T-helper 2 cell (primary cell): ENCODE measurements around the gene CTBS.
"Not testable (repeated sequence)": the region's sequence is repeated elsewhere in the genome, so short reads cannot be mapped to it uniquely, and the experiment has no call there.

ENCODE experiments used
- DNase-seq, 5 experiments: peaks; one replicate each; pipeline versions ENCODE4 v3.0.0 to v3.0.0-alpha.2; 2012 to 2022
- total RNA-seq, 2 donors: gene quantifications; one replicate each; lab custom pipeline; 2026; lab: John Stamatoyannopoulos, UW

Gene CTBS, protein sequence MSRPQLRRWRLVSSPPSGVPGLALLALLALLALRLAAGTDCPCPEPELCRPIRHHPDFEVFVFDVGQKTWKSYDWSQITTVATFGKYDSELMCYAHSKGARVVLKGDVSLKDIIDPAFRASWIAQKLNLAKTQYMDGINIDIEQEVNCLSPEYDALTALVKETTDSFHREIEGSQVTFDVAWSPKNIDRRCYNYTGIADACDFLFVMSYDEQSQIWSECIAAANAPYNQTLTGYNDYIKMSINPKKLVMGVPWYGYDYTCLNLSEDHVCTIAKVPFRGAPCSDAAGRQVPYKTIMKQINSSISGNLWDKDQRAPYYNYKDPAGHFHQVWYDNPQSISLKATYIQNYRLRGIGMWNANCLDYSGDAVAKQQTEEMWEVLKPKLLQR
- total RNA-seq, result 11.5 to 19.3 reads per million in 2 donors

DNA sequence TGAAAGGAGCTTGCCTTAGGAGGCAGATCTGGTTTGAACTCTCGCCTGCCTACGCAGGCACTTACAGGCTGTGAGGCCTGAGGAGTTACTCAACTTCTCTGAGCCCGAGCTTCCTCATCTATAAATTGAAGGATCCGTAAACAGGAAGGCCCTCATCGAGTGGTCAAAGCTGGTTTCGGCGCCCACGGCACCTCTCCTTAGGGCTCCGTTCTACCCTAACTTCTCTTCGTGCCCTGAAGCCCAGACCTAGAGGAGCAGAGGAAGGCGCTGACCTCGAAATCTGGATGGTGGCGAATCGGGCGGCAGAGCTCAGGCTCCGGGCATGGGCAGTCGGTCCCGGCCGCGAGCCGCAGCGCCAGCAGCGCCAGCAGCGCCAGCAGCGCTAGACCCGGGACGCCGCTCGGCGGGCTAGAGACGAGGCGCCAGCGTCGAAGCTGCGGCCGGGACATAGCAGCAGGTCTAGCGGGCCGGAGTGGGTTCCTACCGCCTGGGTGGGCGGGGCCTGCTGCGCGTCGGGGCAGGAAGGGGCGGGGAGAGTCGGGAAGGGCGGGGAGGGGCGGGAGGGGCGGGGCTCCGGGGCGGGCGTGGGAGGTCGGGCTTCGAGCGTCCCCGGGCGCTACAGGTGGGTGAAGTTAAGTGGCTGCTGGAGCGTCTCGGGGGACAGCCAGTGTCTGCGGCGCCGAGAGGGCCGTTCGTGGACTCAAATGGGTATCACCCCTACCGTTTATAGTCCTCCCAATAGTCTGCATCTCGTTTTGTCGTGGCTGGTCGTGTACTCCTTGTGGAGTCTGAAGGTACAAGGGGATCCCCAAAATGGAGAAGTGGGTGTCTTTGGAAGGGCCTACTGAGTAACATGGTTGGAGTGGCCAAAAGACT, at the start of gene CTBS:
Gene CTBS (minus strand): TSS at position 474 of the 876 bp plus-strand sequence. CDS start 25 bp downstream, at position 449.
- peak; percentile 70 to 90 (median 83) for DNase-seq

DNA sequence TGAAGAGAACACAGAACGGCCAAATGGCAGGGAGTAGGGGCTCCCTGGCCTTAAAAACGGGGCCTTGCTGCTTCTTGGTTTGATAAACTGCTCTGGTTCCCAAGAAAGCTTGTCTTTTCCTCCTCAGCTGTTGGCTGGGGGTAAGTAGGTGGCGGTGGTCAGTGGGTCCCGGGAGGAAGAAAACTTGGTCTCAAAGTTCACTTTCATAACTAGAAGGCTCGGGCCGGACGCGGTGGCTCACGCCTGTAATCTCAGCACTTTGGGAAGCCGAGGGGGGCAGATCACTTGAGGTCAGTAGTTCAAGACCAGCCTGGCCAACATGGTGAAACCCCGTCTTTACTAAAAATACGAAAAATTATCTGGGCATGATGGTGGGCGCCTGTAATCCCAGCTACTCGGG, 47.3 kb upstream of the CTBS start:
- DNase-seq, result no peak

DNA sequence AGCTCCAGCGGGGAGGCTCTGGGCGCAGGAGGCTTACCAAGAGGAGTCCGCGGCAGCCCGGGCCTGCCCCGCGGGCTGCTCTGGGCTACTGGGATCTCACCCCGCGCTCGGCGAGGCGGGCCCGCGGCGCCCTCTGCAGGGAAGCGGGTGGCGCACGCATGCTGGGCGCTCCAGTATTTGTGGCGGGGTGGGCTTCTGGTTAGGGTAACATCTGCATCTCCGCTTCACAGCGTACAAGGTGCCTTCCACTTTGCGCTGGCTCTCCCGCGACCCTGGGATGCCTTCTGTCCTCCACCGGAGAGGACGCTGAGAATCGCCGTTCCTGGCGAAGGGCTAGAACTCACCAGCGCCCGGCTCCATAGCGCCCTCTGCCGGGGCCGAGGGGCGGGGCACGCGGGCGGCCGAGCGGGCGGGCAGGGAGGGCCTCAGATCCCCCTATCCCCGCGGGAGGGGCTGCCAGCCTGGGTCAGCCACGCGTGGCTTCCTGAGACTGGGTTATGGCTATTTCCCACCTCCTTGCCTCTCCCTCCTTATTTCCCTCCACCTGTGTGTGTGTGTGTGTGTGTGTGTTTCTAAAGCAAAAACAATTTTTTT, 46.6 kb upstream of the CTBS start:
- peak; percentile 64 to 88 (median 71) for DNase-seq

DNA sequence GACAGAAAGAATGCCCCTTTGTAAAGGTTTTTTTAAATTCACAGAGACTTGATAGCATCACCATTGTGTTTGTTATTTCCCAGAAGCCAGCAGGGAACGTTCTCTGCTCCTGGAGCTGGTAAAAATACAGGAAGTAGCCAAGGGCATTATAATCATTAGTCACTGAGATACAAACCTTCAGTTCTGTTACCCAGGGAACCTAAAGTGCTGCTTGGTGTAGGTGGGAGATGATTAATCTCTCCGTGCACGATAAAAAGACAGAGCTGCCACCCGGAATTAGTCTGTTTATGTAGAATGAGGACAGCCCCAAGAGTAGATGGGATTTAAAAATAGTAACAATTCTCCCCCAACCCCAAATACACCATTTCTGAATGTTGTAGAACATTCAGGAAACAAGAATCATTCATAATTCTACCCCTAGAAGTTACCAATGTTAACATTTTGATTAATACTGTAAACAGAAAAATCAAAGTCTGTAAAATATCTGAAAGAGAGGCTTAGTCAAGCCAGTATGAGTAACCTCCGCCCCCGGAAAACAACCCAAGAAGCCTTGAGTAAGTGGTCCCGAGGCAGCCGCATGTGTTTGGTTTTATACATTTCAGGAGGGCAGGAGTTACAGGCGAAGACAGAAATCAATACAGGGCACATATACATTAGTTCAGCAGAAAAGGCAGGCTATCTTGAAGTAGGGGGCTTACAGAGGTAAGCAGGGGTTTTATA, 45.3 kb upstream of the CTBS start:
- DNase-seq, result peak in 2 of 5 experiments; percentile 27 to 43

DNA sequence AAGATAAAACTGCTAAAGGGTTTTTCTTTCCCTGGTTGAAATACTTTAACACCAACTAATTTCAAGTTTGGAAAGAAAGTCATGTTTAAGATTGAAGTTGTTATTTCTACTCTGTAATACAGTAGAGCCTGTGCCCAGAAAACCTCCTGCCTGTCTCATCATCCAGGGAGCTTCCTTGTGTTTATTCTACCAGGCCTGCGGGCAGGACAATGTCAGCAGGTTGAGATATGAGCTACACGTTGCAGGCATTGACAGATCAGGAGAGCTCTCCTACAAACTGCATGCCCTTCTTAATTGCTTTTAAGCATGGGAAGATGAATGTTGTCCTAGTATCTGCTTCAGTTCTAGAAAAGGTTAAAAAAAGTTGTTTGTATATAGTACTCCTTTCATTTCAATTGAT, 43.1 kb upstream of the CTBS start:
- no peak for DNase-seq

DNA sequence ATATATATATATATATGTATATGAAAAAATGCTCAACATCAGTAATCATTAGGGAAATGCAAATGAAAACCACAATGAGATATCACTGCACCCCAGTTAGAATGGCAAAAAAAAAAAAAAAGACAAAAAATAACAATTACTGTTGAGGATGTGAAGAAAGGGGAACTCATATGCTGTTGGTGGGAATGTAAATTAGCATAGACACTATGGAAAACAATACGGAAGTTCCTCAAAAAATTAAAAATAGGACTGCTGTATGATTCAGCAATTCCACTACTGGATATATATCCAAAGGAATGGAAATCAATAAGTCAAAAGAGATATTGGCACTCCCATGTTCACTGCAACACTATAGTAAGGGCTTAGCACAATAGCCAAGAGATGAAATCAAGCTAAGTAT, 41.5 kb upstream of the CTBS start:
- no peak for DNase-seq

DNA sequence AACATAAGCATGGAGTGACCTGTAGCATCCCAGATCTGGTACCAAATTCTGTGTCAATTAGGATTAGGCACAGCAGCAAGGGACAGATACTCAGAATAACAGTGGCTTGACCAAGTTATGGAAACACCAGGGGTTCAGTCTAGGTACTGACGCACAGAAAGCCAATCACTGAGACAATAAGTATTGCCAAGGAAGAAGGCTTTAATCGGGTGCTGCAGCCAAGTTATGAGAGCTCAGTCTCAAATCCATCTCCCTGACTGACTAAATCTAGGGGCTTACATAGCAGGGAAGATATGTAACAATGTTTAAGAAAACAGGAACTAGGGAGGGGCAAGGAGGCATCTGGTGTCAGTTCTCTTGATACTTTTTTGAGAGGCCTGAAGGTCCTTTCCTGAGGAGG, 39.6 kb upstream of the CTBS start:
- DNase-seq, result no peak

DNA sequence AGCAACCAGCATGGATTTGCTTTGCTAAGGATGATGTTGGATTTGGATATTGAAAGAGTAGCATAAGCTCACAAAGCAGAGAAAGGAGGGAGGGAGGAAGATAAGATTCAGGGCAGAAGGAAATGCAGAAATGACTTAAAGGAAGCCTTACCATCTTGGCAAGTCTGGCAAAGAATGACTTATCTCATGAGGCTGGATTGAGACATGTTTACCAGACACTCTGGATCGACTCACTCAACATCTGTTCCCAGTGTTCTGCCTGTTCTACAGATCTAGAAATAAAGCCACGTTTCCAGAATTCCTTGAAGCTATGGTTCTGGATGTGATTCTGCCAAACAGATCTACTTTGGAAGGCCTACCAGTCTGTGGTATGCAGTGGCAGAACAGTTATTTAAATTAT, 38.8 kb upstream of the CTBS start:
- no peak for DNase-seq

DNA sequence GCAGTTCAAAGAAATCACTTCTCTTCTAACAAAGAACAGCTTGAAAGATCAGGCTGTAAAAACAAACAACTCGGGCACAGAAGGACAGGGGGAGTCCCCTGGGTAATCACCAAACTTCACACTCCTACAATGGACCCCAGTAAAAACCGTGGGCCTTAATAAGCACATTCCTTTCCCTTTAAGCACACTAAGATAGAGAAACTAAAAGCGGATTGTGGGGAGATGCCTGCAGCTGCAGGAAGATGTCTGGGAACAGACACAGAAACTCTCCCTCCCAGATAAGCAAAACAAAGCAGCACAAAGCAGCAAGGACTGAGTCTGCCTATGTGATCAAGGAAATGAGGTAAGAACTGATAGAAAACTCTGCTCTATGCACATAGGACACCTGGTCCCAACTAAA, 37.6 kb upstream of the CTBS start:
- DNase-seq, result no peak

DNA sequence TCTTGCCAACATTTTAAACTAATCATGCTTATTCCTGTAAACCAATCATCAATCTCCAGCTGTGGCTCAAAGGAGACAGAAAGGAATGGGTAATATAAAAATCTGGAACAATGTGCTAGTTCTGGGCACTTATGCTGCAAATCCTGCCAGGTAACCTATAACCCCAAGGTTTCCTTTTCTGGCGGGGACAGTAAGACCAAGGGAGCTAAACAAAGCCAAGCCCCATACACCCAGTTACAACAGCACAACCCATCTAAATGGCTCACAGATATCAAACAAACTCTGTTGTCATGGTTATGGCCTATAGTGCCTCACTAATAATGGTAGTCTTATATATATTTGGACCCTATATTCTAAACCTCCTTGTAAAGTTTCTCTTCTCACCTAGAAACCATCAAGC, 36.9 kb upstream of the CTBS start:
- no peak for DNase-seq

DNA sequence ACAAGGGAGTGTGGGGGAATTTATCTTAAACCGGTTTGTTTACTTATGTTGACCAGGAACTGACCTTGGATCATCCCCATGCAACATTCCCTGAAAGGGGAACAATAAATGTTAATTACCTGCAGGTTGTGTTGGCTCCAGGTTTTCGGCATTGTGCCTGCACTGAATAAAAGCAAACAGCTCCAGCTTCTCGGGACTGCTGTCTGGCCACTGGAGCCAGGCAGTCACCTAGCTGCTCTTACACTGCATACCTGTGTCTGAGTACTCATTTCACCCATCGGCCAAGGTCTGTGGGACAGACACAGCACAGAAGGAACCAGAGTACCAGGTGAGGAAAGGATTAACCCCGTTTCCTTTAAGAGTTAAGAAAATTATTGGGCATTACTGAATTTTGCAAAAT, 32.7 kb upstream of the CTBS start:
- no peak for DNase-seq

DNA sequence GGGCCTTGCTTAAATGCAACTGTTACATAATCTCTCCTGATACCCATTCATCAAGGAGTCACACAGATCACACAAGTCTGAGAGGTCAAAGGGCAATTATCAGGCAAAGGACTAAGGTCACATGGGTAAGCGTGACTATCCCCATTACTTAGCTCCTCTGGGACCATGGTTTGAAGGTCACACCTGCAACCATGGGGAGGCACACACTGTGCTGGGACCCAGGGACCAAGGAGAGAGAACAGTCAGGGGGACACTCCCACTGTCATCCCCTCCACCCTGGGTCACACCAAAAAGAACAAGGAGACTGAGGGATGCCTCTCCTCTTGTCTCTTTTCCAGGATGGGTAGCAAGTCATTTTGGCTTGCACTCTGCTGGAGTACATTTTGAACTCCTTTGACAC, 30.9 kb upstream of the CTBS start:
- peak in 1 of 5 experiments; percentile 12 for DNase-seq

DNA sequence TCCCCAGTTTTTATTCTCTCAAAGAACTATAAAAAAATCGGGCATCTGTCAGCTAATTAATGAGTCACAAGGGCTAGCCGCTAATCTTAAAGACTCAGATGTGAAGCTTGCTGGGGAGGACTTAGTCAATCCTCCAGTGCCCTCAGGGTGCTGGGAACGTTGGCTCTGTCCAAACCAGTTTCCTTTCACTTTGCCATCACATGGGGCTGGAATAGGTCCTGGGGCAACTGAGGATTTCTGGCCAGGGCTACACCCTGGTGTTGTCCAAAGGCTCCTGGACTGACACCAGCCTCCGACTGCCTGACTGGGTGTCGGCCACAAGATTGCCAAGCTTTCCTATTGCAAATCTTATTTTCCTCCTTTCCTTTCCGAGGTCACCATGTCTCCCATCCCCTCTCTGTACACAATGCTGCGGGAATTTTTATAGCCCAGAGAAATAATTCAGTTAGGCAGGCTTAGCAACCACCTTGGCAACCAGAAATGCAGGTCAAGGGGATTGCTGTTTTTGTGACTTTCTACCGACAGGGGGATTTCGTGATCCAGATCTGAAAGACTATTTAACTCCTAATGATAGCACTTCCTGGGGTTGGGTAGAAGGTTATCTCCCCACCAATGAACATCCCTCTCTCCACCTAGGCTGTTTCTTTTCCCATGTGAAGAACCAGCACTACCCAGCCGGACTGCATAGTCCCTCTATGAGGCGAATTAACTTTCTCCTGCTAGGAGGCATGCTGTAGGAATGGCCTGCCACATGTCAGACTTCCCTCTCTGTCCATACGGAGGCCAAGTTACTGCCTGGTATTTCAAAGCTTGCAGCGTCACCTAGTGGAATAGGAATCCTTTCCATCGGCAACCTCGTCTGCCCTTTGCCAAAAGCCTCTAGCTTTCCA, 29.9 kb upstream of the CTBS start:
- no peak for DNase-seq

DNA sequence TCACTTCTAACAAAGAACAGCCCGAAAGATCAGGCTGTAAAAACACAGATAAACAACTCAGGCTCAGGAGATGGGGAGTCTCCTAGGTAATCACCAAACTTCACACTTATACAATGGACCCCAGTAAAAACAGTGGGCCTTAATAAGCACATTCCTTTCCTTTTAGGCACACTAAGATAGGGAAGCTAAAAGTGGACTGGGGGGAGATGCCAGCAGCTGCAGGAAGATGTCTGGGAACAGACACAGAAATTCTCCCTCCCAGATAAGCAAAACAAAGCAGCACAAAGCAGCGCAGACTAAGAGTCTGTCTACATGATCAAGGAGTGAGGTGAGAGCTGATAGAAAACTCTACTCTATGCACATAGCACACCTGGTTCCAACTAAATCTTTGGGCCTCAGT, 29.0 kb upstream of the CTBS start:
- no peak for DNase-seq

DNA sequence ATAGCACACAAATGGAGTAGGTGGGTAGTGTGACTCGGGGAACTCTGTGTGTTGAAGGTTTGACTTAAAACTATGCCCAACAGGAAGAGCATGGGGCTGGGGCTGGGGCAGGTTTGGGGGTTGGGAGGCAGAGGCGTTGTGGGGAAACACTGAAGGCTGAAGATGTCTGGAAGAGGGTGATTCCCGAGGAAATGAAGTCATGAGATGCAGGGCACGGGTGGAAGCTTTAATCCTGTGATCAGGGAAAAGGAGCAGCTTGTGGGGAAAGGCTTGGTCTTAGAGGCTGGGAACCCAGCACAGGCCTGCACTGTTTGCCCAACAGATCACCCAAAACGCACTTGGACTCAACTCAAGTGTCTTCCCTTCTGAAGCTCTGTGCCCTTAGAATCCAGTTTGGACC, 26.6 kb upstream of the CTBS start:
- DNase-seq, result no peak

DNA sequence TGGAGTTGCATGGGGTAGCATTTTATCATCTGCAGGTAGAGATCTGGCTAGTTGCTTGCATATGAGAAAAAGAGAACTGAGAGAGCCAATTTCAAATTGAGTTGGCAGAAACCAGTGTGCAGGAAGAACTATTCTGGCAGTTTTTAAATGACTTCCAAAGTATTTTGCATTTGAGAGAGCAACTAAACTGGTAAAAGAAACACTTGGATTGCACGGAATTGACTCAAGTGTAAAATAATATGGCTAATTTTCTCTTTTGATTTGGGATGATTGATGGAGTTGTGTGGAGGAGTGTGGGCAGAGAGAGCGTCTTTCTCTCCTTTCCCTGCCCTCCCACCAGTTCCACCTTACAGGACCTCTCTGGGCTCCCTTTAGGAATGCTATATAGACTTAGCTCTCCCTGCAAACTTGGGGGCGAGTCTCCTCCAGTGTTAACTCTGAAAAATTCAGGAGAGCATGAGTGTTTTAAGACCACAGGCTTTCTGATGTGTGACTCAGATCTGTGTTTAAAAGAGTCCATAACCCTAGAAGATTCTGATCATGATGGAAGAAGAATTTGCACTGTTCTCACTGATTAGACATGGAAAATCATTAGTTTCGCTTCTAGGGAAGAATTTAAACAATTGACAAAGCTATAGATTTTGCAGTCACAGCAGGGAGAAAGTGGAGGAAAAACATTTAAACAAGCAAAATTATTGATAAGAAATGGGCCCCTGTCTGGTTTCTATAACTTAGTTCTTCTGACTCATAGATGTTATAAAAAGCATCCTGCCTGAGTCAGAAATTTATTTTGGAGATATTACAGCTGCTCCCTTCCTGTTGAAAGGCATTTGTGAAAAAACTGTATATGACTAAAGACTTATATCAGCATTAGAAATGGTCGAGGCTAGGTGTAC, 24.9 kb upstream of the CTBS start:
- peak in 1 of 5 experiments; percentile 52 for DNase-seq

DNA sequence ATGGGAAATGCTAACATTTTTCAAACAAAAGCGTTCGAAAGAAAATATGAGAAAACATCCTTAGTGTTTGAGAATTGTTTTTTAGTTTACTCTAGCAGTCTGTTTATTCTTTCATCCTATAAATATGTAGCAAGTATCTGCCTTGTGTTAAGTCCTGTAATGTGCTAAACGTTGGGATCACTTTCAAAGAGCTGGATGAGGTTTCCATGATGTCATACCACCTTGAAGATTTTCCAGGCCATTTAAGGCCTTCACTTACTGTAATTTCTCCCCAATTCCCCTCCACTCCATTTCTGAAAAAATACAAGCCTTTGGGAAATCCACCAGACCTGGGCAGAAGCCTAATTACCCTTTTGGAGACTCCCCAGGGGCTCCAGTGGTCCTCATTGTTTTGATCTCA, 24.2 kb upstream of the CTBS start:
- DNase-seq, result no peak

DNA sequence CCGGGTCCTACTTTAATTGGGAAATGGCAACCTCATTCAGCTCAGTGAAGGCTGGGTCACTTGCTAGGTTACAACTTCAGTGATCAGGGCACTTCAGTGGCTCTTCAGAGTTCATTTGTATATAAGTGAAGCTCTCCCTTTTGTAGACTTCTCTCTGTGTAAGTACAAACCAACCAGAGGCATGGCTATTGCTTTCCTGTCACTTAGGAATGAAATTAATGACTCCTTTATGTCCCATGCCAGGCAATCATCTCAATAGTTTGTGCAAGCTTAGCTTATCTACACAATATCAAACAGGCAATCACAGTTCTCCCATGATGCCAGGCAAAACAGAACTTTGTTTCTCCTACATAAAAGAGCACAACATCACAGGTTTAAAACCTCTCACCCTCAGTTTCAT, 22.8 kb upstream of the CTBS start:
- no peak for DNase-seq

DNA sequence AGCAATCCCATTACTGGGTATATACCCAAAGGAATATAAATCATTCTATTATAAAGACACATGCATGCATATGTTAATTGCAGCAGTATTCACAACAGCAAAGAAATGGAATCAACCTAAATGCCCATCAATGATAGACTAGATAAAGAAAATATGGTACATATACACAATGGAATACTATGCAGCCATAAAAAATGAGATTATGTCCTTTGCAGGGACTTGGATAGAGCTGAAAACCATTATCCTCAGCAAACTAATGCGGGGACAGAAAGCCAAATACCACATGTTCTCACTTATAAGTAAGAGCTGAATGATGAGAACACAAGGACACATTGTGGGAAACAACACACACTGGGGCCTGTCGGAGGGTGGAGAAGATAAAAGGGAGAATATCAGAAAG, 20.7 kb upstream of the CTBS start:
- not testable (repeated sequence) for DNase-seq

DNA sequence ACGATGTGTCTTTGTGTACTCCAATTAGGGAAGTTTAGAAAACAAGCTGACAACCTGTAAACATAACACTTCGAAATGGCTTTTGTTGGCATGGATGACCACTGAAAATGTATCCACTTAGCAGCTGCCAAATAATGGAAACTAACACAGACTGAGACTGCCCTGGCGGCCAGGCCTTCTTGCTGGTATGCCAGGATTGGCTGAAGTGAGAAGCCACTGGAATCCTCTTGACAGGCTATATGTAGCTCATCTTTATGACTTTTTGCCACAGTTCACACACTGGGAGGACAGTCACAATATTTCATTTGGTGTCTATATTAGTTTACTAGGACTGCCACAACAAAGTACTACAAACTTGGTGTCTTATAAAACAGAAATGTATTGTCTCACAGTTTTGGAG, 12.9 kb upstream of the CTBS start:
- no peak for DNase-seq

DNA sequence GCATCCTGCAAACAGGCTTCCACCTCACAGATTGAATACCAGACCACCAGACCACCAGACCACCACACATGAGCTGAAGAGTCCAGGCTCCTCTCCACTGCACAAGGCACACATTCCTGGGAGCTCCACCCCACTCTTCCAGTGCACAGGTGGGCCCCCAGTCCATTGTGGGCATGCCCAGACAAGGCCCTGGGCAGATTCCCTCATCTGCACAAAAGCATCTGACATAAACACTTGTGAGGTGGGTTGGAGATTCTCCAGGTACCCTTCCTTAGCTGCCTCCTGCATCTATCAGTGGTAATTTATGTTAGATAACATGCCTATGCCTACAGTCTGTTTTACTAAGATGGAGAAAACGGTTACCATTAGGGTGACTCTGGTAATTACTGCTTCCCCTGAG, 11.6 kb upstream of the CTBS start:
- no peak for DNase-seq
